GM18867 (cell line): ENCODE results near the gene SLC41A1.
"Not testable (repeated sequence)": the region's sequence is repeated elsewhere in the genome, so short reads cannot be mapped to it uniquely, and the experiment has no call there.

Experiments
- ATAC-seq: cut with Tn5 transposase; IDR thresholded peaks from one replicate; pipeline ENCODE4 v1.9.1; 2021; ENCODE audit warnings: mild to moderate bottlenecking, moderate library complexity; ENCODE audit not compliant: unreplicated experiment

The SLC41A1 gene

DNA sequence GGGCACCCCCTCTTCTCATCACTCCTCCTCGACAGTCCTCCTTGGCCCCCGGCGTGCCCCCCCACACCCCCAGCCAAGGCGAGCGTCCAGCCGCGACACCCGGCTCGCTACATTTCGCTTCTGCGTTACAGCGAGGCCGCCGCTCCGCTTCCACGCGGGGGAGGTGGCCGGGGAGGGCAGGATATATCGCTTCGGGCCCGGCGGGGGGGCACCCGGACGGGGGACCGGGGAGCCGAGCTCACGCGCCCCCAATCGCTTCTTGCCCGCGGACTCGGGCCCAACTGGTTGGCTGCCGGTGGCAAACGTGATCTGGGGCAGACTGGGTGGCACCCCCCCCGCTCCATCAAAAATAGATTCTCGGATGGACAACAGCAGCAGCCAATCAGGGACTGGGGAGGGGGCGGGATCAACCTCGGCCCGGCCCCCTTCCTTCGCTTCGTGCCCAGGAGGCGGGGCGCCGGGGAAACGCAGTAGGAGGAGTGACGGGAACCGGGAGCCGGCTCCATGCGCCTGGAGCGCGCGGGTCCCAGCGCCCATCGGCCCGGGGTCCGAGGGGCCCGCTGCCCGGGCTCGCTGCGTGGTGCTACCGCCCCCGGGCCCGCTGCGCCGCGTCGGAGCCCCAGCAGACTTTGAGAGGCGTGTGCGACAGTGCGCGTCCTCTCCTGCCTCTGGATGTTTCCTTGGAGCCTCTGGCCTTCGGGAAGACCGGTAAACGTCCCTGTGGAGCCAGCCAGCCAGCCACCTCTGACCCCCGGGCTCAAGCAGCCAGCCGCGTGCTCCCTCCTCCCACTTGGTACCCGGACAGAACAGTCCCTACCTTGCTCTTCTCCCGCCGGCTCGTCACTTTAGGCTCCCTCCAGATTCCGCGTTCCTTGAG is at the start of gene SLC41A1:
TSS of gene SLC41A1 (minus strand) at position 321 of the 877 bp plus-strand sequence. CDS start 2,757 bp downstream, outside the sequence.
- peak; percentile 91 for ATAC-seq

DNA sequence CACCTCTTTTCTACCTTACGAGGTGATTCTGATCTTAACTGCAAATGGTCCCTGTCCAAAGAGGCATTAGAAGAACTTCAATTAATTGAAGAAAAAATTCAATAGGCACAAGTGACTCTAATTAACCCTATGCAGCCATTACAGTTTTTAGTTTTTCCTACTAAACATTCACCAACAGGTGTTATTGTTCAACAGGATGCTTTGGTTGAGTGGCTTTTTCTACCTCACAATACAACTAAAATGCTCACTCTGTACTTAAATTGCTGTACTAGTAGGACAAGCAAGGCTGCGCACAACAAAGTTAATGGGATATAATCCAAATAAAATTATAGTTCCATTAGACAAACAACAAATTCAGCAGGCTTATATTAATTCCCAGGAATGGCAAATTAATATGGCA is 48.5 kb upstream of the SLC41A1 start:
- ATAC-seq: no peak

DNA sequence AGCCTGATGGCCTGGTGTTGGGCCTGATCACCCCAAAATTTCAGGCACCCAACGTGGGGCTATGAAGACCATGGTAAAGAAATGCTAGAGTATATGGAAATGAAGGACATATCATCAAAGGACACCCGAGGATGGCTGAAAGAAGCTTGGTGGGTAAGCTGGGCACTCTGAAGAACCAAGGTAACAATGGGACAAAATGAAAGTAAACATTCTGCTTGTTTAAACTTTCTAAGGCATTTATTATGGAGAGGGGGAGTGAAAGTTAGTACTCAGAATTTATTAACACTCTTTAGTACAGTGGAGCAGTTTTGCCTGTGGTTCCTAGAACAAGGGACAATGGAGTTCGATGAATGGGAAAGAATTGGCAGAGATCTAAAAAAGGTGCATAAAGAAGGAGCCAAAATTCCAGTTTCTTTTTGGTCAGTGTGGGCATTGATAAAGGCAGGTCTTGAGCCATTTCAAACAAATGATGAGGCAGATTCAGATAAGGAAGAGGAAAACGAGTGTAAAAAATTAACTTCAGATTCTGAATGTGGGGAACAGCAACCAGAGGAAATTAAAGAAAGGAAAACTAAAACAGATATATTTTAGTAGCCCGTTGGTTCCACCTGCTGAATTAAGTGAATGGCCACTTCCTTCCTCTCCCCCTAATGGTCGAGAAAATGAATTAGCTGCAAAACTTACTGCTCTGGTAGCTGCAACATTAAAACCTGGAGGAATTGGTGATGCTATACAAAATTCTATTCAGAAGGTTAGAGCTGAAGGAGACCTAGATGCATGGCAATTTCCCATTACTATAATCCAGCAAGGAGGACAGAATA is 45.4 kb upstream of the SLC41A1 start:
- no peak for ATAC-seq

DNA sequence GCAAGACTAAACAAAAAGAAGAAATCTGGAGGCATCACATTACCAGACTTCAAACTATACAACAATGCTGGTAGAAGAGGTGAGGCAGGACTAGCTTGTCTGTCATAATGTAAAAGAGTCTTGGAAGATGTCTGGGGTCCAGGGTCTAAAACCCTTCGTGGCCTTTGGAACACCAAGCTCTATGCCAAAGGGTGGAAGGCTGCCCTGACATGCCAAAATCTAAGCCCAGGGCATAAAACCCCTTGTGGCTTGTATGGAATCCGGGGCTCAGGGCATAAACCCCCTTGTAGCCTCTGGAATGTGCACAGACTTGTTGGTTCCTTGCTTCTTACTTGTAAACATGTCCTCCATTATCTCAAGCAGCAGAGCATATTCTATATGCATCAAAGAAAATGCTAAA is 44.5 kb upstream of the SLC41A1 start:
- not testable (repeated sequence) for ATAC-seq

DNA sequence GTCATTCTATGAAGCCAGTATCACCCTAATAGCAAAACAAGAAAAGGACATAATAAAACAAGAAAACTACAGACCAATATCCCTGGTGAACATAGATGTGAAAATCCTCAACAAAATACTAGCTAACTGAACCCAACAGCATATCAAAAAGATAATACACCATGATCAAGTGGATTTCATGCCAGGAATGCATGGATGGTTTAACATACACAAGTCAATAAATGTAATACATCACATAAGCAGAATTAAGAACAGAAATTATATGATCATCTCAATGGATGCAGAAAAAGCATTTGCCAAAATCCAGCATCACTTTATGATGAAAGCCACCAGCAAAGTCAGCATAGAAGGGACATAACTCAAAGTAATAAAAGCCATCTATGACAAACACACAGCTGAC is 43.4 kb upstream of the SLC41A1 start:
- ATAC-seq: no peak

DNA sequence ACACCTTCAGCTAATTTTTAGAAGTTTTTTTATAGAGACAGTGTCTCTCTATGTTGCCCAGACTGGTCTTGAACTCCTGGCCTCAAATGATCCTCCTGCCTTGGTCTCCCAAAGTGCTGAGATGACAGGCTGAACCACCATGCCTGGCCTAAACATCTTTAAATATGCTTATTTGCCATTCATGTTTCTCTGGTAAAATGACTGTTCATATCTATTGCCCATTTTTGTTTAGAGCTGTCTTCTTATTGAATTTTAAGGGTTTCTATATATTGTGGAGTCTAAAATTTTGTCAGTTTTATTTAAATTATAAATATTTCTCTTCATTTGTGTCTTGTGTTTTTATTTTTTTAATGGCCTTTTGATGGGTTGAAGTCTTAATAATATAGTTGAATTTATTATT is 40.0 kb upstream of the SLC41A1 start:
- ATAC-seq: no peak

DNA sequence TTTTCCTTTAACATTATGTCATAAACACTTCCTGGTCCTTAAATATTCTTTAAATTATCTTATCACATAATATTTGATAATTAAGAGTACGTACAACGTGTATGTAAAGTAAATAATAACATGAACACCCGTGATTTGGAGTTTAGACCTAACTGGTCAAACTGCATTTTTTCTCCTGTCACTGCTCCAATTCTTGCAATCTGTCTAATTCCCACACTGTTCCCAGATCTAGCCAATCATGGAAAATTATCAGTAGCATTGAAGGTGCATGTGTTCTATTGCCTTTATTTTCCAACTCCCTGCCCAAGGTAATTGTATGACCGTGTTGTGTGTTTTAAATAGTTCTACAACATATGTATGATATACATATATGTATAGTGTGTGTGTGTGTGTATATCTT is 39.0 kb upstream of the SLC41A1 start:
- no peak for ATAC-seq

DNA sequence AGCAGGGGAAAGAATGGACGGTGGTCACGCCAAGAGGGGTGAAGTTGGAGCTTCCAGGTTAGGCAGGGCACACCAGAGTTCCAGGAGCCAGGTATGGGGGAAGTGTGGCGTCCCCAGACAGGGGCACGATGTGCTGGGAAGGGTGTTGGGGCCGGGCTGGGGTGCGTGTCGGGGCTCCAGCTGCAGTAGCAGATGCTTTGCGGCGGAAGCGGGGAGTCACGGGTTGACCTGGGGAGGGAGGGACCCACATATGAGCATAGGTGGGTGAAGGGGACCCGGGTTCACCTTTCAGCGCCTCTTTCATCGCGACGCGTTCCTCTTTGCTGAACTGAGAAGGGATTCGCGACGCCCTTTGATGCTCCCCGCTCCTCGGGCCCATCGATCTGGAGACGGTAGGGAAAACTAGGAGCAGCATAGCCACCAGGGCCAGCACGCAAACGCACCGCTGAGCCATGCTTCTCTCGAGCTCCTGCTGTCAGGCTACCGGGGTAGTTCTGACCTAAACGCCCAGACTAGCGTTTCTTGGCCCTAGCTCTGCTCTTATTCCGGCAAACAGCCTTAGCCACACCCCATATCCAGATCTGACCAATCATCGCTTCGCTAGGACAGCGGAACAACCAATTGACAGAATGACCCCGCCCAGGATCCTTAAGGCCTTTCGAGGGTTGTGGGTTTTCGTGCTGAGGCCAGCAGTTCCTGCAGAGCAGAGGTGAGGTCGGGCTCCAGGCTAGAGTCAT is 36.8 kb upstream of the SLC41A1 start, which contains the start of gene PM20D1:
TSS of gene PM20D1 (minus strand) at position 514 of the 737 bp plus-strand sequence. CDS start at position 454, 60 bp downstream.
- peak; percentile 99 for ATAC-seq

DNA sequence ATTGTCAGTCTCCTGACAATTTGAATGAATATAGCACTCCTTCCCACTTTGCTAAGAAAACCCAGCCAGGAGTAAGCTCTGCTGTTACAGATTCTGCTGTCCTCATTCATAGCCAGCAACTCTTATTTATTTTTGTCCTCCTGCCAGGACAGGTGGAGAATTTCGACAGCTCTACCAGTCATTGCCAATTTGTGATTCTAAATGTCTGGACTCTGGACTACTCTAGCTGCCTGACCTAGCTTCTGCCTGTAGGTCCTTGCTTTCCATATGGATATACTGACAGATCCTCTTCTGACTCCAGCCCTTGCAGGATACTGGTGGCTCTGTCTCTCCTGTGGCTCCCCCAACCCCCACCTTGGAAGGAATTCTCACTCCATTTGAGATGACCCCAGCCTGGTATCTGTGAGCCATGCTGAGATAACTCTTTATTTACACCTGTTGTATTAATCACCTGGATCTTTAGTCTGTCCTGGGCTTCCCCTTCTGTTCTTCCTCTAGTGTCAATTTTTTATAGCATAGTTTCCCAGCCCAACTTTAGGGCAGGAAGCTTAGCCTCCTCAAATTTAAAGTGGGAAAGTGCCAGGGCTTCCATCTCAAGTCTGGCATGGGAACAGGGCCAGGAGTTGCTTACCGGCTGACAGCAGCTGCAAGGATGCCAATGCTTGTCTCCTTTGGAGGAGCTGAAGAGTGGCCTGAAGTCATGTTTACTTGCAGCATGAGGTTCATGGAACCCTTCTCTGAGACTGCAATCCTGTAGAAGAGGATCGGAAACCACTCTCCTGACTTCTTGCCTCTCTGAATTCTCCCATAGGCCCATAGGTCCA is 30.2 kb upstream of the SLC41A1 start:
- ATAC-seq: no peak

DNA sequence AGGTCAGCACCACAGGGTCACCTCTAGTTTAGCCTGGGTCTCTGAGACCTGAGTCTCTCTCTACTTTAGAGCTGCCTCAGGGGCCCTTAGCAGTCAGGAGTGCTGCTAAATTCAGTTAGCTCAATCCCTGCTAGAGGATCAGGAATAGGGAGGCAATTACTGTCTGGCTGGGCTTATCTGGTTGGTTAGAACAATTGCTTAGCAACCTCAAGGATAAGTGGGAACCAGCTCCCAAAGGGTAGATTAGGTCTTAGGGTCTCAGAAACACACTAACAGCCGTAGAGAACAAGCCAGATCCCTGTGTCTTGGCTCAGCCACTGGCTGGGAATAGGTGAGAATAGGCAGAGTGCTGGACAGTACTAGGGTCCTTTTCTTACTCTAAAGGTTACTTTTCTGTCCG is 29.2 kb upstream of the SLC41A1 start:
- no peak for ATAC-seq

DNA sequence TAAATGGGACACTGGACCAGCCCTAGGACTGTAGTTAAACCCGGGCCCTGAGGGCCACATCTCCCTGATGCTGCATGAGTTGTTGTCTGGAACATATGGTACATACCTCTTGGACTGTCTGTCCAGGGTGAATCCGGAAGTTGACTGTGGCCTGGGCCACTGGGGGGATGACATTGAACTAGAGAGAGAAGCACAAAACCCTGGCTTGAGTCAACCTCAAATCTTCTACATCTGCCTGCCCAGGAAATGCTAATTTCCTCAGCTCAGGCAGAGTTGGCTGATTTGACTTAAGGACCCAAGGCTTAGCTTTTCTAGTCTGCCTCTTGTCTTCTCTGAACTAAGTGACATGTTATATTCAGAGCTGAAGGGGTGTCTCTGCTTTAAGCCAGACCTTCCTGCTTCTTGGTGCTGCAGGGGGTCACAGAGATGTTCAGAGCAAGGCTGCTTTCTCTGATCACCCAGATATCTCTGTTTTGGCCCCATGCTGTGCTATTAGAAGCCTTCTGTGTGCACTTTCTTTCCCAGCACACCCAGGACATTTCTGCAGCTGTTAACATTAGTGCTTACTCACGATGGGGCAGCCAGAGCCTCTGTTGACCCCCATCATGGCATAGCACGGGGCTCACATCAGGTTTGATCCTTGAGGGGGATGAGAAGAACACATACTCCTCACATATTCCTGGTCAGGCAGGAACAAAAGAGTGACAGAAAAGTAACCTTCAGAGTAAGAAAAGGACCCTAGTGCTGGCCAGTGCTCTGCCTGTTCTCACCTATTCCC is 27.3 kb upstream of the SLC41A1 start:
- no peak for ATAC-seq

DNA sequence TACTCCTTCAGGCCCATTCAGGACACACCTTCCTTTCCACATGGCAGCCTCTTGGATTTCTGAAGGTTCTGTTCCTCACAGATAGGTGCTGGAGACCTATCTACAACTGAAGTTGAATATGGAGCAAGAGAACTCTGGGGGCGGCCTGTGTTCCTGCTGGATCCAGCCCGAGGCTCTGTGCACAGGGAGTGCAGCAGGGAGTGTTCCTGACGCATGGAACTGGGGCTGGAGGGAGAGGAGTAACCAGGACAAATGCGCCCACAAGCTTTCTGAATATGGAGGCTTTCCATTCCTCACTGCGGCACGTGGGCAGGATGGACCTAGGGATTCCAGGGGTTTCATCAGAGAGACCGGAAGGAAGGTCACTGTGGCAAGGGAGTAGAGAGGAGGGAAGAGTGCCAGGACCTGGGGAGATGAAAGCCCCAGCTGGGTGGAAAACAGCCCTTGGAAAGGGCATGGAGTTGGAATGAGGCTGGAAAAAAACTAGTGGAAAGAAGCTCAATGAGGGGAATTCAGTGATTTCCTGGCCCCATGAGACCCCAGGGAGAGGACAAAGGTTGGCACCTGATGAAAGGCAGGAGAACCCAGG is 24.5 kb upstream of the SLC41A1 start:
- ATAC-seq: no peak

DNA sequence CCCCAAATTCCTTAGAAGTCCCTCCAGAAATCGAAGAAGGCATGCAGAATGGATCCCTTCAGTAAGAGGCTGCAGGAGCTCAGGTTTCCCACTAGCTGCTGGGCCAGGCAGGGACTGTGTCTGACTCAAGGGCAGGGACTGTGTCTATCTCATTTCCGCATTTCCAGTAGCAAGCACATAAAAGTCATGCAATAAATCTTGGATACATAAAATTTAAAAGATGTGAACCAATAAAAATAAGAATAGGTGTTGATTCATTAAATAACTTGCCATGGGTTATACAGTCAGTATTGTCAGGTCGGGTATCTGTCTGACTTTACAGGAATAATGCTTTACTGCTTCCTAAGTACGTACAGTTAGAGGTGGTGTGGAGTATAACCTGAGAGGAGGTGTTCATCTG is 21.8 kb upstream of the SLC41A1 start:
- ATAC-seq: no peak

DNA sequence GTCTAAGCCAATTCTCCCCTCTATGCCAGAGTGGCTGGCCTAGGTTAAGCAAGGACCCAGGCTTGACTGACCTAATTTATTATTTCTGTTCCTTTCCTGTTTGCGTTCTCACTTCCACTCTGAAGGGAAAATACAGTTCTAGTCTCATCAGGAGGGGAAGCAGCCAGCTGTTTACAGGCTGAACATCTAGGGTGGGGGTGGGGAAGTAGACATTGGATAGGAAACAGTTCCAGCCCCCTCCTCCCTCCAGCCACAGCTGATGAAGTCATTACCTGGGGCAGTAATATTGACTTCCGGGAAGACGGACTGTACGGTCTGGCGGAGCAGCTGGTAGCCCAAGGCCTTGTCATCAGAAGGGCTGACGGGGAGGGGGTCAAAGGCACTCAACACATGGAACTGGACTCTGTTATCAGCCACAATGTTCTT is 19.3 kb upstream of the SLC41A1 start:
- no peak for ATAC-seq

DNA sequence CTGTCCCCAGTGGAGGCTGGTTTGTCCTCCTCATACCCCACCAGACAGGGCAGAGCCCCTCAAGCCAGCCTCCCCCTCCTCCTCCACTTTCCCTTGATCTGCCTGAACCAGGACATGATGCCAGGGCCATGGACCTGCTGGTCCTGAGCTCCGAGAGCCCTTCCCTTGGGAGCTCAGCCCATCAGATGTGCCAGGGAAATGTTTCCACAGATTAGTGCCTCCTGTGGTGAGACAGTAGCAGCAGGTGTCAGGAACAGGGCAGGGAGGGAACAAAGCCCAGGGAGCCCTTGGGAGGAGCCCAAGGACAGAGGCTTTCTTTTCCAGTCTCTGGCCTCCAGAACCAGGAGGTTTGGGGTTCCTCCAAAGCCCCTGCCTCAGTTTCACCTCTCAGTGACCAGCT is 14.6 kb upstream of the SLC41A1 start:
- no peak for ATAC-seq

DNA sequence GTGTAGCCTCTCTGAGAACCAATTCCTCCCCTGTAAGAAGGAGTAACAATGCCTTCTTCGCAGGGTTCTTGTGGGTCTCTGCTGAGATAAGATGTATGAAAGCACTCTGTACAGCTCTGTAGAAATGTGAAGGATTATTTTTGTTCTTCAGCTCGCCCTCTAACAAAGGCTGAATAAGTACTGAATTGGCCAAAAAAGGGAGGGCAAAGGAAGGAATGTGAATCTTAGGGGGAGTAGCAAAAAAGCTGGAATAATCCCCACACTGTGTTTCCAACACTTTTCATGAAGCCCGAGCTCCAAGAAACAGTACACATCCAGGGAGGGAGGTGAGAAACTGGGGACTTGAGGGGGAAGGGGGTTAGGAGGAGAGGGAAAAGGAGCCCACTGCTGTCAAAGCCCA is 14.0 kb upstream of the SLC41A1 start:
- no peak for ATAC-seq

DNA sequence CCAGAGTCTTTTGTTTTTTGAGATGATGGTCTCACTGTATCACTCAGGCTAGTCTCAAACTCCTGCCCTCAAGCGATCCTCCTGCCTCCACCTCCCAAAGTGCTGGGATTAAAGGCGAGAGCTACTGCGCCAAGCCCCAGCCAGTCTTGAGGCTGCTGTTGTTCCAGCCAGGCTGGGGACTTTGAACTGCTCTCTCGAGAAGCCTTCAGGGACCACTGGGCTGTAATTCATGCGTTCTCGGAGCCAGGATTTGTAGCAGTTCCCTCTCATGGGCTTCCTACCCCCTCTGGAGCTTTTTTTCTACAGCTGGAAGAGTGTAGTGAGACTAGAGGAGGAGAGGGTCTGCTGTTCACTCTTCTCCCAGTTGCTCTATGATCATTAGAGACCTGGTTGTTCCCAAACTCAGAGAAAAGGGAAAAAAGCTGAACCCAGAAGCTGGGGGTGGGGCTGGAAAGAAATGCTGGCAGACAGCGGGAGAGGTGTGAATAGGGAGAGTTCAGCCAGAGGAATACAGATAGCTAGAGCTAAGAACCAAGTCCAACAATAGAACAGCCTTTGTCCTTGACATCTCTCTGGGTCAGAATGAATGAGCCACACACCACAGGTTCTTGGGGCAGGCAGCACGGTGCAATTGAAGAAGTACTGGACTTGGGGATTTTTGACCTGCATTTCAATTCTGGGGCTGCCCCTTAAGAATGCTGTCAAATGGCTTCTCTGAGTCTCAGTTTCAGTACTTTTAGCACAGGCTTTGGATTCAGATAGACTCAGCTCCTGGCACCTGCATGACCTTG is 13.2 kb upstream of the SLC41A1 start:
- ATAC-seq: no peak

DNA sequence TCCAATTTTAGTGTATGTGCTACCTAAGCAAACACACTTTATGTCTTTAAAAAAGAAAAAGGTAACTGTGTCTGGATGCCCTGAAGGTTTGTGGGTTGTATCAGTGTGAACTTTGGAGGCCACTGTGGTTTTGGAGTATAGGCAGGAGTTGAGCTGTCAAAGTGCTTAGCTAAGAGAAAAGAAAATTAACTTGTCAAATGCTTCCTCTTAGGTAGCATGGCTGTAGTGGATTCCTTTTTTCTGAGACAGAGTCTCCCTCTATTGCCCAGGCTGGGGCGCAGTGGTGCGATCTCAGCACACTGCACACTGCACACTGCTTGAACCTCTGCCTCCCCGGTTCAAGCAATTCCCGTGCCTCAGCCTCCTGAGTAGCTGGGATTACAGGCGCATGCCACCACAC is 11.2 kb upstream of the SLC41A1 start:
- no peak for ATAC-seq
